HepG2 (cell line): Measurements from ENCODE around the gene DNAJA3. TPM values are rescaled to one million over a fixed set of nuclear protein-coding genes. Genes with fewer than 3 reads are reported as not detected.

ENCODE experiments used
- GZF1 ChIP-seq: sonication (generic); formaldehyde crosslinking; IDR thresholded peaks from 2 replicates; pipeline ENCODE4 v1.5.1; 2020; ENCODE audit warnings: mild to moderate bottlenecking, missing genetic modification reagents
- HOXA9 ChIP-seq: sonication (generic); formaldehyde crosslinking; IDR thresholded peaks from 2 replicates; pipeline ENCODE4 v1.8.1; 2022; ENCODE audit warnings: missing genetic modification reagents, mild to moderate bottlenecking, moderate library complexity, borderline replicate concordance
- KLF15 ChIP-seq: sonication (generic); formaldehyde crosslinking; IDR thresholded peaks from 2 replicates; pipeline ENCODE4 v1.8.1; 2023; ENCODE audit warnings: borderline replicate concordance, mild to moderate bottlenecking, inconsistent platforms, missing genetic modification reagents, mixed read lengths
- NFYC ChIP-seq: IDR thresholded peaks from 2 replicates; pipeline ENCODE4 v1.6.1; 2016; ENCODE audit warnings: missing genetic modification reagents, missing compliant biosample characterization
- PAWR ChIP-seq: sonication (generic); formaldehyde crosslinking; IDR thresholded peaks from 2 replicates; pipeline ENCODE4 v1.4.0; 2020; ENCODE audit warnings: missing genetic modification reagents, mild to moderate bottlenecking, borderline replicate concordance
- PLRG1 ChIP-seq: fragments of 450-650 bp; conservative IDR thresholded peaks from 2 replicates; pipeline ENCODE4 v1.6.1; 2016
- PREB ChIP-seq: sonication (generic); formaldehyde crosslinking; IDR thresholded peaks from 2 replicates; pipeline ENCODE4 v1.4.0; 2020; ENCODE audit warnings: missing genetic modification reagents
- PRMT3 ChIP-seq: sonication (generic); formaldehyde crosslinking; IDR thresholded peaks from 2 replicates; pipeline ENCODE4 v1.8.1; 2022; ENCODE audit warnings: low read depth, mild to moderate bottlenecking, moderate library complexity, missing genetic modification reagents, borderline replicate concordance
- SP2 ChIP-seq: sonication (generic); formaldehyde crosslinking; IDR thresholded peaks from 2 replicates; pipeline ENCODE4 v1.5.1; 2020; ENCODE audit warnings: mild to moderate bottlenecking, missing genetic modification reagents
- STAG1 ChIP-seq: sonication (generic); formaldehyde crosslinking; IDR thresholded peaks from 2 replicates; pipeline ENCODE4 v1.4.0; 2020; ENCODE audit warnings: missing genetic modification reagents
- THAP9 ChIP-seq: sonication (generic); formaldehyde crosslinking; IDR thresholded peaks from 2 replicates; pipeline ENCODE4; 2020; ENCODE audit warnings: missing genetic modification reagents, mild to moderate bottlenecking, borderline replicate concordance
- YY1 ChIP-seq: IDR thresholded peaks from 2 replicates; pipeline ENCODE4 v1.6.1; 2011; ENCODE audit warnings: low read length, low read depth, moderate library complexity, mild to moderate bottlenecking; ENCODE audit not compliant: insufficient read depth, insufficient replicate concordance
- ZNF414 ChIP-seq: sonication (generic); formaldehyde crosslinking; IDR thresholded peaks from 2 replicates; pipeline ENCODE4 v1.5.0; 2020; ENCODE audit warnings: missing genetic modification reagents
- ZNF577 ChIP-seq: sonication (generic); formaldehyde crosslinking; IDR thresholded peaks from 2 replicates; pipeline ENCODE4 v1.4.0; 2020; ENCODE audit warnings: mild to moderate bottlenecking, low read depth, missing genetic modification reagents, borderline replicate concordance
- ZNF589 ChIP-seq: sonication (generic); formaldehyde crosslinking; conservative IDR thresholded peaks from 2 replicates; pipeline ENCODE4 v1.8.0; 2022; ENCODE audit warnings: mild to moderate bottlenecking, moderate library complexity, missing genetic modification reagents
- ZNF687 ChIP-seq: sonication (generic); formaldehyde crosslinking; IDR thresholded peaks from 2 replicates; pipeline ENCODE4 v1.5.1; 2020; ENCODE audit warnings: mild to moderate bottlenecking, missing genetic modification reagents, moderate library complexity
- ZNF770 ChIP-seq: sonication (generic); formaldehyde crosslinking; IDR thresholded peaks from 2 replicates; pipeline ENCODE4 v1.5.0; 2020; ENCODE audit warnings: mild to moderate bottlenecking, missing genetic modification reagents
- polyA plus RNA-seq, 8 experiments: library from polyadenylated mRNA; depleted of rRNA in 3 of 8; stranded (reverse) in 7 of 8; unstranded in 1 of 8; fragments of >200 nt; fragmentation: Illumina TruSeq in 4 of 8; extraction: Trizol in 4 of 8; gene quantifications; 2 replicates each; pipeline versions ENCODE4 v1.2.1 to v1.2.3, GENCODE V29; 2011 to 2016; ENCODE audit warnings: low read depth in 4 of 8, missing spikeins in 1 of 8, mixed read lengths in 1 of 8; ENCODE audit not compliant: insufficient read depth in 1 of 8
- total RNA-seq, 5 experiments: library from RNA; depleted of rRNA; stranded (reverse); fragments of >200 nt; fragmentation: Illumina TruSeq; extraction: Trizol; gene quantifications; 2 replicates each; pipeline ENCODE4 v1.2.3, GENCODE V29; 2016; ENCODE audit warnings: low read depth in 1 of 5

The DNAJA3 gene
- total and polyA plus RNA-seq, 2 of the 13 experiments (the other 11 are each of a cell fraction or from before 2014, with no cell fraction given) = 77.0 to 83.3 TPM

- TF ChIP-seq THAP9 (CRISPR knock-in tag) (peak; percentile 88), YY1 (peak; percentile 97), PRMT3 (CRISPR knock-in tag) (no peak), KLF15 (CRISPR knock-in tag) (no peak), STAG1 (CRISPR knock-in tag) (no peak), SP2 (CRISPR knock-in tag) (no peak), PLRG1 (no peak), PREB (CRISPR knock-in tag) (no peak), PAWR (no peak), NFYC (CRISPR knock-in tag) (peak; percentile 53; the same call in 1 of the 2 replicates), ZNF577 (CRISPR knock-in tag) (no peak), ZNF414 (CRISPR knock-in tag) (peak; percentile 74; the same call in 1 of the 2 replicates), GZF1 (no peak), ZNF589 (CRISPR knock-in tag) (0 out of 2 replicates have a peak, but pooled peaks have one; percentile 50), HOXA9 (CRISPR knock-in tag) (no peak), ZNF687 (no peak; the same call in none of the 2 replicates), ZNF770 (CRISPR knock-in tag) (no peak)
Measured at GRCh38 chr16:4425378-4426020, at the start of gene DNAJA3 (continued).
